Panc1 (cell line): ENCODE results near the gene ADAM12. TPM values are rescaled to one million over a fixed set of nuclear protein-coding genes. Genes with fewer than 3 reads are reported as not detected.

ENCODE experiments used
- ATAC-seq: fragments of 200-7000 bp; cut with Tn5 transposase; 2 replicates; pipeline ENCODE4 v1.9.1; 2020; ENCODE audit warnings: mild to moderate bottlenecking, moderate library complexity
- BruUV-seq: library from RNA; stranded (reverse); fragments of 400-500 nt; replicated peaks from 2 replicates; lab custom pipeline; 2021; lab: Mats Ljungman, UMichigan
- CTCF ChIA-PET: fragments of 300-600 bp; sonication (Branson Sonifier 250); formaldehyde crosslinking; loops from one replicate; lab custom pipeline; 2022; ENCODE audit warnings: antibody characterized with exemption; lab: Charles Lee
- POLR2A ChIA-PET: fragments of 300-600 bp; sonication (Branson Sonifier 250); formaldehyde crosslinking; loops from one replicate; lab custom pipeline; 2022; ENCODE audit warnings: antibody characterized with exemption; lab: Charles Lee
- DNase-seq: peaks from one replicate; pipeline ENCODE4 v3.0.0-alpha.2; 2010; ENCODE audit warnings: low read depth, low spot score
- H3K27ac ChIP-seq: 2 replicates; pipeline ENCODE4 v1.5.1; 2011; ENCODE audit warnings: mild to moderate bottlenecking, low read length, inconsistent platforms
- H3K27me3 ChIP-seq: fragments of 200-500 bp; sonication (Bioruptor generic); 2 replicates; pipeline ENCODE4 v1.6.0; 2014; ENCODE audit warnings: low read length, inconsistent platforms; ENCODE audit not compliant: control insufficient read depth, insufficient read depth
- H3K36me3 ChIP-seq: fragments of 200-500 bp; sonication (Bioruptor generic); 2 replicates; pipeline ENCODE4 v1.5.1; 2014; ENCODE audit warnings: inconsistent platforms, mild to moderate bottlenecking, low read length, moderate library complexity; ENCODE audit not compliant: control insufficient read depth, insufficient read depth
- H3K4me1 ChIP-seq: 2 replicates; pipeline ENCODE4 v1.5.1; 2011; ENCODE audit warnings: inconsistent platforms, mild to moderate bottlenecking, low read length, moderate library complexity; ENCODE audit not compliant: control insufficient read depth, insufficient read depth
- H3K4me3 ChIP-seq, 2 experiments: 2 replicates each; pipeline ENCODE4 v1.5.1; 2011 to 2012; ENCODE audit warnings: low read depth in 2 of 2, low read length in 2 of 2, mild to moderate bottlenecking in 2 of 2, inconsistent platforms in 1 of 2, moderate library complexity in 1 of 2
- H3K9me3 ChIP-seq: fragments of 200-500 bp; sonication (Bioruptor generic); 2 replicates; pipeline ENCODE4 v1.5.1; 2014; ENCODE audit warnings: low read depth, mild to moderate bottlenecking, inconsistent platforms, low read length, moderate library complexity; ENCODE audit not compliant: control insufficient read depth, insufficient read depth
- CTCF ChIP-seq: fragments of 450-650 bp; IDR thresholded peaks from 2 replicates; pipeline ENCODE4 v1.5.1; 2017; ENCODE audit warnings: mild to moderate bottlenecking
- POLR2AphosphoS5 ChIP-seq: IDR thresholded peaks from 2 replicates; pipeline ENCODE4 v1.6.1; 2012; ENCODE audit warnings: mild to moderate bottlenecking, low read depth, low read length, moderate library complexity
- REST ChIP-seq, 2 experiments: IDR thresholded peaks; 2 replicates each; pipeline ENCODE4 v1.6.1; 2011 to 2012; ENCODE audit warnings: low read depth in 2 of 2, control low read depth in 1 of 2, low read length in 1 of 2, mild to moderate bottlenecking in 1 of 2, moderate library complexity in 1 of 2; ENCODE audit not compliant: insufficient read depth in 1 of 2
- SIN3A ChIP-seq: IDR thresholded peaks from 2 replicates; pipeline ENCODE4 v1.6.1; 2012; ENCODE audit warnings: low read depth, mild to moderate bottlenecking, low read length, moderate library complexity, borderline replicate concordance; ENCODE audit not compliant: insufficient read depth
- TCF7L2 ChIP-seq: IDR thresholded peaks from 2 replicates; pipeline ENCODE4 v1.6.1; 2011; ENCODE audit warnings: mild to moderate bottlenecking, low read depth, low read length, inconsistent platforms
- in situ Hi-C: cut with HindIII; loops from 2 replicates; pipeline ENCODE4 v1.10.0; 2016; ENCODE audit warnings: low sequenced_read_pairs, low pct_unique_long_range_greater_than_20kb
- intact Hi-C: fragments of 100-400 bp; cut with micrococcal nuclease; formaldehyde crosslinking; loops from one replicate; pipeline ENCODE4 v1.10.0; 2022; ENCODE audit not compliant: unreplicated experiment
- total RNA-seq: library from RNA; stranded (reverse); gene quantifications from one replicate; pipeline ENCODE4 v1.2.1, GENCODE V29; 2021; ENCODE audit not compliant: unreplicated experiment

Gene ADAM12
- total RNA-seq, 1 experiment from 2014 or later: 0.10 TPM

- Histone ChIP-seq H3K9me3 (peaks cover 12% of the 10 kb centered on the region; the same call in 1 of the 2 replicates), H3K36me3 (no peaks in the 10 kb centered on the region), H3K27ac (no peak overlapping the region), H3K4me1 (no peaks in the 10 kb centered on the region), H3K27me3 (no peaks in the 10 kb centered on the region), H3K4me3 (no peak overlapping the region)
- in situ Hi-C loops (no loop called here), intact Hi-C loops (no loop called here)
- TF ChIP-seq CTCF (no peak), SIN3A (no peak), REST (IDR thresholded peaks at IDR 0.05; ENCODE audit: insufficient read depth in 1 of 2, low read depth in 2 of 2, low read length in 1 of 2) (no peak), POLR2AphosphoS5 (no peak), TCF7L2 (no peak)
- ChIA-PET POLR2A (no interaction called here), CTCF (interaction anchor here (0.7 kb wide), 1 partner anchor 309 kb away, joined by 8 read pairs; no protein-coding TSS in a partner anchor)
- BruUV-seq: no TSS peak
- ATAC-seq (no peak), DNase-seq (no peak)
Observed at GRCh38 chr10:126353666-126354065, 34.6 kb downstream of the ADAM12 start.

GRCh38 chr10:126352453-126352852, 35.8 kb downstream of the ADAM12 start:
- BruUV-seq: no TSS peak
- DNase-seq: no peak
- intact Hi-C loops (no loop called here), in situ Hi-C loops (no loop called here)
- H3K27ac ChIP-seq: no peak overlapping the region
- no peak for ATAC-seq
- H3K9me3 ChIP-seq: peaks cover 10% of the 10 kb centered on the region; the same call in 1 of the 2 replicates
- CTCF ChIA-PET: no interaction called here
- H3K4me3 ChIP-seq: no peak overlapping the region
- TF ChIP-seq POLR2AphosphoS5: no peak
- TF ChIP-seq REST (IDR thresholded peaks at IDR 0.05; ENCODE audit: insufficient read depth in 1 of 2, low read depth in 2 of 2, low read length in 1 of 2): no peak
- TF ChIP-seq TCF7L2: no peak
- no peak for TF ChIP-seq CTCF
- TF ChIP-seq SIN3A: no peak
- H3K27me3 ChIP-seq: no peaks in the 10 kb centered on the region
- POLR2A ChIA-PET: interaction anchor here (0.6 kb wide), 1 partner anchor 197 kb away, joined by 5 read pairs; no protein-coding TSS in a partner anchor
- no peaks in the 10 kb centered on the region for H3K36me3 ChIP-seq
- no peaks in the 10 kb centered on the region for H3K4me1 ChIP-seq
